HG02610 (cell line): Measurements from ENCODE around the gene SLC25A15.
"Not testable (repeated sequence)": the region's sequence is repeated elsewhere in the genome, so short reads cannot be mapped to it uniquely, and the experiment has no call there.

Experiments
- ATAC-seq: cut with Tn5 transposase; IDR thresholded peaks from one replicate; pipeline ENCODE4 v1.9.1; 2021; ENCODE audit warnings: mild to moderate bottlenecking, moderate library complexity; ENCODE audit not compliant: unreplicated experiment

SLC25A15 gene

GRCh38 chr13:40780822-40781401, 8.5 kb upstream of the SLC25A15 start:
- no peak for ATAC-seq

- ATAC-seq, result no peak
Measured at GRCh38 chr13:40781717-40782116, 7.7 kb upstream of the SLC25A15 start.

GRCh38 chr13:40782971-40783370, 6.4 kb upstream of the SLC25A15 start:
- not testable (repeated sequence) for ATAC-seq

- ATAC-seq, result no peak
Measured at GRCh38 chr13:40784540-40784939, 4.9 kb upstream of the SLC25A15 start.

GRCh38 chr13:40786568-40786996, 2.8 kb upstream of the SLC25A15 start:
- ATAC-seq, result no peak

GRCh38 chr13:40787062-40787461, 2.3 kb upstream of the SLC25A15 start:
- ATAC-seq, result no peak

- ATAC-seq, result not testable (repeated sequence)
Measured at GRCh38 chr13:40788540-40789274, 704 bp upstream of the SLC25A15 start.

- ATAC-seq, result no peak
Measured at GRCh38 chr13:40790154-40790616, 774 bp downstream of the SLC25A15 start.

GRCh38 chr13:40792284-40793051, 3.1 kb downstream of the SLC25A15 start:
- ATAC-seq, result no peak

GRCh38 chr13:40793339-40793738, 3.9 kb downstream of the SLC25A15 start:
- ATAC-seq, result no peak

GRCh38 chr13:40794414-40795368, 5.3 kb downstream of the SLC25A15 start:
- ATAC-seq, result no peak

GRCh38 chr13:40796649-40797048, 7.2 kb downstream of the SLC25A15 start:
- no peak for ATAC-seq

GRCh38 chr13:40798380-40798779, 9.0 kb downstream of the SLC25A15 start:
- no peak for ATAC-seq

GRCh38 chr13:40799508-40799907, 10.1 kb downstream of the SLC25A15 start:
- no peak for ATAC-seq

GRCh38 chr13:40800559-40800958, 11.1 kb downstream of the SLC25A15 start:
- ATAC-seq, result no peak

- ATAC-seq, result no peak
Measured at GRCh38 chr13:40801255-40802217, 12.1 kb downstream of the SLC25A15 start.

GRCh38 chr13:40803316-40803715, 13.9 kb downstream of the SLC25A15 start:
- ATAC-seq, result no peak

GRCh38 chr13:40806241-40806640, 16.8 kb downstream of the SLC25A15 start:
- no peak for ATAC-seq

- no peak for ATAC-seq
Measured at GRCh38 chr13:40809471-40809870, 20.1 kb downstream of the SLC25A15 start.
